ENCODE results near the gene AASDHPPT. TPM values are rescaled to one million over a fixed set of nuclear protein-coding genes. Genes with fewer than 3 reads are reported as not detected.

The AASDHPPT gene
- total RNA-seq, 1 donor from 2014 or later = 17.6 TPM

DNA sequence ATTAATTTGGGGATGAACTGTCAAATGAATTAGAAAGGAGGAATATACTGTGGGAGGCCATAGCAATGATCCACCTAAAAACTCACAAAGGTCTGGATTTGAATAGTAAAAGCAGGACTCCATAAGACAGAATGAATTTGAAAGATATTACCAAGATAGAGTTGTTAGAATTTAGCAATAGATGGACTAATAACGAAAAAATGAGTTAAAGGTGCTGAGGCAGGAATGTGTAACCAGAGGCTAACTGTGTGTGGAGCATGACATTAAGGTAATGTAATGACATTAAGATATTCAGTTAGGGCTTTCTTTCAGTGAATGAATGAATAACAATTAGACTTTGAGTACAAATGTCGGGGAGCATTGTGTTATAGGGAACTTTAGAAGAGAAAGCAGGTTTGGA, 51.3 kb downstream of the AASDHPPT start:
- no peak for DNase-seq (ENCODE audit: low spot score in 2 of 2)
- no peak overlapping the region for H3K4me3 ChIP-seq
- H3K36me3 ChIP-seq = no peaks in the 10 kb centered on the region
- H3K4me1 ChIP-seq = no peaks in the 10 kb centered on the region
- H3K27me3 ChIP-seq = no peaks in the 10 kb centered on the region
- intact Hi-C loops (cut with DNase I) = no loop called here
- no peak overlapping the region for H3K27ac ChIP-seq
- TF ChIP-seq, protein P1, sequence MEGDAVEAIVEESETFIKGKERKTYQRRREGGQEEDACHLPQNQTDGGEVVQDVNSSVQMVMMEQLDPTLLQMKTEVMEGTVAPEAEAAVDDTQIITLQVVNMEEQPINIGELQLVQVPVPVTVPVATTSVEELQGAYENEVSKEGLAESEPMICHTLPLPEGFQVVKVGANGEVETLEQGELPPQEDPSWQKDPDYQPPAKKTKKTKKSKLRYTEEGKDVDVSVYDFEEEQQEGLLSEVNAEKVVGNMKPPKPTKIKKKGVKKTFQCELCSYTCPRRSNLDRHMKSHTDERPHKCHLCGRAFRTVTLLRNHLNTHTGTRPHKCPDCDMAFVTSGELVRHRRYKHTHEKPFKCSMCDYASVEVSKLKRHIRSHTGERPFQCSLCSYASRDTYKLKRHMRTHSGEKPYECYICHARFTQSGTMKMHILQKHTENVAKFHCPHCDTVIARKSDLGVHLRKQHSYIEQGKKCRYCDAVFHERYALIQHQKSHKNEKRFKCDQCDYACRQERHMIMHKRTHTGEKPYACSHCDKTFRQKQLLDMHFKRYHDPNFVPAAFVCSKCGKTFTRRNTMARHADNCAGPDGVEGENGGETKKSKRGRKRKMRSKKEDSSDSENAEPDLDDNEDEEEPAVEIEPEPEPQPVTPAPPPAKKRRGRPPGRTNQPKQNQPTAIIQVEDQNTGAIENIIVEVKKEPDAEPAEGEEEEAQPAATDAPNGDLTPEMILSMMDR (IDR thresholded peaks at IDR 0.05) = no peak
- H3K9me3 ChIP-seq = no peaks in the 10 kb centered on the region

DNA sequence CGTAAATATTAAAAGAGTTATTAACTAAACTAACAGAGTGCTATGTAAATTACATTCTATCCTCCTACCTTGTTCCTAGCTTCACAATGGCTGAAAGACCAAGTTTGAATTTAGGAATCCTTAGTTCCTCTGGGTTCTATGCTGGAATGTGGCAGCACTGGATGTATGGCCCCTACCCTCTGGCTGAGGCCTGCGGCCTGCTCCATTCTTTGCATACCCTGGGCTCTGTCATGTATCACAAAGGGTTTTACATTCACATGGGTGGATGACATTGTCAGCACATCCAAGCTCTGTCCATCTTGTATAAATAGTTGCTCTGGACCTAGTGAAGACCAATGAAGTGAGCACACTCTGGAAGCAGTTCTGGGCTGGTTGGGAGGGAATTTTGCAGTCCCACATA, 54.5 kb downstream of the AASDHPPT start:
- Histone ChIP-seq H3K36me3 (no peaks in the 10 kb centered on the region), H3K27me3 (no peaks in the 10 kb centered on the region)

DNA sequence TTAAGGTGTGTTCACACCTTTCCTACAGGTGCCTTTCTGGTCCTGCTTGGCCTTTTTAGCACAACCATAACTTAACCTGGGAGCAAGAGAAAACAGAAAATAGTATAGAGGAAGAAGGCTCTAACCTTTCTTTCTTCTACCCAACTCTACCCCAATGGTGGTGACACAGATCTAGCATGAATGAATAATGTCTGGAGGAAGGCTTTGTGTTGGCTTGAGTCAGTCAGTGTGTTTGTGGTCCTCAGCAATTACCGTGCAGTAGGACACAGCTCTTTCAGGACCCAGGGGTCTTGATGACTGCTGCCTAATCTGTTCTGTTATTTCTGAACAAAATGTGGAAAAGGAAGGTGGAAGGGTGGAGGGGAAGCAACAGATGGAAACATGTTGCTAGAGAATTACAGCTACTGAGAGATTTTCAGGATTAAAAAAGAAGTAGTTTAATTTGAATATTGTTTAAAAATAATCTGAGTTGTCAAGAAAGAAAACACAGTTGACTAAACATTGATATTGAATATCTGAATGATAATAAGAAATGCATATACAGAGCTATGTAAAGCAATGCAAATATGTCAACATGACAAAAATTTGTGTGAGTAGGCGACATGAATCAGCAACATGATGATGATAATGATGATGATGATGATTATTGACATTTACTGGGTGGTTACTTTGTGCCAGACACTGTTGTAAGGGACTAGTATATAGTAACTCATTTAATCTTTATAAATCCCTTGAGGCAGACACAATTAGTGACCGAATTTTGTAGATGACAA, 55.3 kb downstream of the AASDHPPT start:
- intact Hi-C loops (cut with DNase I) = no loop called here

More for the DNA sequence above, 54.5 kb downstream of the AASDHPPT start:
- Histone ChIP-seq H3K4me1 (no peaks in the 10 kb centered on the region), H3K4me3 (no peak overlapping the region), H3K9me3 (no peaks in the 10 kb centered on the region), H3K27ac (no peak overlapping the region)
- intact Hi-C loops (cut with DNase I) = no loop called here
- TF ChIP-seq, protein P1 (IDR thresholded peaks at IDR 0.05) = no peak
- DNase-seq (ENCODE audit: low spot score in 2 of 2) = no peak

DNA sequence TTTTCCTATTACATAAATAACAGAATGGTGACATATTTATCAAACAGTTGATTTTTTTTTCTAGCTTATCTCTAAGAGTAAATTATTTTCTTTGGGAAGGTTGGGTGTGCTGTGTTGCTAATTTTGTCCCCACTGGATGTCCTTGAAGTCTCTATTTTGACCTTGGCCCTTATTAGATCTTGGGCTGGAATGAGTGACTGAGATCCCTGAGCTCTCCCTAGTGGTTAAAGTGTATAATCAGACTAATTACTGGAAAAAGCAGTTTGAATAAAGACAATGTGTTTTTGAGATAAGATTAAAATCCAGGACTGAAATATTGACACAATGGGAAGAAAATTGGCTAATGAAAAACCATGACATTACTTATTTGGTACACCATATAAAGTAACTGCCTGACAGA, 56.1 kb downstream of the AASDHPPT start:
- TF ChIP-seq, protein P1 (IDR thresholded peaks at IDR 0.05) = no peak
- no peak overlapping the region for H3K4me3 ChIP-seq
- intact Hi-C loops (cut with DNase I) = no loop called here
- no peaks in the 10 kb centered on the region for H3K4me1 ChIP-seq
- H3K27me3 ChIP-seq = no peaks in the 10 kb centered on the region
- no peaks in the 10 kb centered on the region for H3K9me3 ChIP-seq
- no peaks in the 10 kb centered on the region for H3K36me3 ChIP-seq
- H3K27ac ChIP-seq = no peak overlapping the region
- DNase-seq (ENCODE audit: low spot score in 2 of 2) = no peak

More for the DNA sequence above, 55.3 kb downstream of the AASDHPPT start:
- Histone ChIP-seq H3K9me3 (no peaks in the 10 kb centered on the region), H3K27ac (no peak overlapping the region), H3K4me1 (no peaks in the 10 kb centered on the region), H3K4me3 (no peak overlapping the region), H3K36me3 (no peaks in the 10 kb centered on the region), H3K27me3 (no peaks in the 10 kb centered on the region)
- TF ChIP-seq, protein P1 (IDR thresholded peaks at IDR 0.05) = no peak
- DNase-seq (ENCODE audit: low spot score in 2 of 2) = no peak

DNA sequence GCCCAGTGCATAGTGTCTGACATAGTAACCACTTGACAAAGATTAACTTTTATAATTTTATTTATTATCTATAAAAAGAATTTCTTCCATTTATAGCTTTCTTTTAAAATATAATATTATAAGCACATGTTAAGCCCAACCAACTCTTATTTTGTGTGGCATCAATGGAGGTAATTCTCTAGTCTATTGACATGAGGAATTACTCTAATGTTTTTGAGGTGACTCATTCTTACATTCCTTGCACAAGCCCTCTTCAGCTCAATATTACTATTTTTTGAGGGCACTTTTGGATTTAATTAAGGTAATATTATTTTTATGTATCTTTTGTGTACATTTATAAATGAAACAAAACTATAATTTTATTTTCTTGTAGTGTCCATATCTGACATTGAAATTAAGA, 59.6 kb downstream of the AASDHPPT start:
- no peak for DNase-seq (ENCODE audit: low spot score in 2 of 2)
- TF ChIP-seq, protein P1 (IDR thresholded peaks at IDR 0.05) = no peak
- Histone ChIP-seq H3K27ac (no peak overlapping the region), H3K4me3 (no peak overlapping the region), H3K27me3 (no peaks in the 10 kb centered on the region), H3K9me3 (no peaks in the 10 kb centered on the region), H3K4me1 (no peaks in the 10 kb centered on the region), H3K36me3 (no peaks in the 10 kb centered on the region)
- intact Hi-C loops (cut with DNase I) = no loop called here

Data from ascending aorta (tissue), 2 donors.